Glutamatergic neuron (in vitro differentiated cells): Measurements from ENCODE around the gene HNF1B. TPM values are rescaled to one million over a fixed set of nuclear protein-coding genes. Genes with fewer than 3 reads are reported as not detected.
A peak's percentile ranks its signal among the peaks of the same experiment; 100 is the strongest.

ENCODE experiments used
- DNase-seq: peaks from one replicate; pipeline ENCODE4 v3.0.0; 2022
- H3K27ac Mint-ChIP-seq: one replicate; pipeline ENCODE4 v1.8.0; 2020; ENCODE audit warnings: mild to moderate bottlenecking, mixed read lengths, inconsistent platforms; ENCODE audit not compliant: unreplicated experiment
- H3K27me3 Mint-ChIP-seq: one replicate; pipeline ENCODE4 v1.8.0; 2020; ENCODE audit warnings: mild to moderate bottlenecking, moderate library complexity, mixed read lengths, inconsistent platforms; ENCODE audit not compliant: unreplicated experiment
- H3K36me3 Mint-ChIP-seq: one replicate; pipeline ENCODE4 v1.8.0; 2020; ENCODE audit warnings: mild to moderate bottlenecking, mixed read lengths, inconsistent platforms; ENCODE audit not compliant: unreplicated experiment
- H3K4me1 Mint-ChIP-seq: one replicate; pipeline ENCODE4 v1.8.0; 2020; ENCODE audit warnings: mild to moderate bottlenecking, low read depth, mixed read lengths, inconsistent platforms; ENCODE audit not compliant: unreplicated experiment
- H3K4me3 Mint-ChIP-seq: one replicate; pipeline ENCODE4 v1.8.0; 2020; ENCODE audit warnings: mild to moderate bottlenecking, mixed read lengths, inconsistent platforms; ENCODE audit not compliant: unreplicated experiment
- H3K9me3 Mint-ChIP-seq: one replicate; pipeline ENCODE4 v1.8.0; 2020; ENCODE audit warnings: mild to moderate bottlenecking, moderate library complexity, mixed read lengths, inconsistent platforms; ENCODE audit not compliant: unreplicated experiment
- CTCF ChIP-seq: fragments of 200-600 bp; sonication (generic); IDR thresholded peaks from one replicate; pipeline ENCODE4 v1.5.0; 2021; ENCODE audit not compliant: partially characterized antibody, unreplicated experiment
- long read RNA-seq: library from polyadenylated mRNA; unstranded; transcript quantifications from one replicate; pipeline ENCODE4 v2.0.0, GENCODE V29; 2020; ENCODE audit not compliant: unreplicated experiment
- total RNA-seq: library from RNA; stranded (reverse); fragmentation: NEBNext Ultra II Directional; extraction: Animal tissue kit (Norgen Biotek cat#: 25700); gene quantifications from one replicate; pipeline ENCODE4 v1.2.1, GENCODE V29; 2021; ENCODE audit not compliant: unreplicated experiment

Gene HNF1B
- total RNA-seq: not detected
- long read RNA-seq: 0 reads

GRCh38 chr17:37744961-37745800, at the start of gene HNF1B:
TSS of gene HNF1B (minus strand) at chr17:37745059. CDS start at chr17:37744884, 175 bp downstream.
- Mint-ChIP-seq H3K27ac (no peak within 1 kb of the TSS), H3K27me3 (peaks cover 14% of the 10 kb centered on the region), H3K9me3 (peaks cover 4% of the 10 kb centered on the region), H3K36me3 (no peaks in the 10 kb centered on the region), H3K4me3 (peak within 1 kb of the TSS; percentile 46), H3K4me1 (no peaks in the 10 kb centered on the region)
- no peak for TF ChIP-seq CTCF
- no peak for DNase-seq

GRCh38 chr17:37792787-37793186, 47.9 kb upstream of the HNF1B start:
- Mint-ChIP-seq H3K36me3 (peaks cover 3% of the 10 kb centered on the region), H3K27me3 (no peaks in the 10 kb centered on the region), H3K4me1 (no peaks in the 10 kb centered on the region), H3K4me3 (no peak overlapping the region), H3K9me3 (peaks cover 2% of the 10 kb centered on the region), H3K27ac (no peak overlapping the region)
- no peak for TF ChIP-seq CTCF
- DNase-seq: no peak

- Mint-ChIP-seq H3K27ac (no peak overlapping the region), H3K4me1 (no peaks in the 10 kb centered on the region), H3K36me3 (no peaks in the 10 kb centered on the region), H3K27me3 (no peaks in the 10 kb centered on the region), H3K9me3 (no peaks in the 10 kb centered on the region), H3K4me3 (no peak overlapping the region)
- TF ChIP-seq CTCF: peak; percentile 68
- DNase-seq: no peak
Measured at GRCh38 chr17:37791447-37792399, 46.9 kb upstream of the HNF1B start.

- DNase-seq: no peak
- Mint-ChIP-seq H3K4me1 (no peaks in the 10 kb centered on the region), H3K4me3 (no peak overlapping the region), H3K27ac (no peak overlapping the region), H3K9me3 (no peaks in the 10 kb centered on the region), H3K36me3 (no peaks in the 10 kb centered on the region), H3K27me3 (no peaks in the 10 kb centered on the region)
- no peak for TF ChIP-seq CTCF
Measured at GRCh38 chr17:37789771-37790541, 45.1 kb upstream of the HNF1B start.
